Measurements from ENCODE around the gene SMYD3. TPM values are rescaled to one million over a fixed set of nuclear protein-coding genes. Genes with fewer than 3 reads are reported as not detected.
A peak's percentile ranks its signal among the peaks of the same experiment; 100 is the strongest.

SMYD3 gene
- total RNA-seq, 2 donors from 2014 or later, result 16.2 to 16.4 TPM

DNA sequence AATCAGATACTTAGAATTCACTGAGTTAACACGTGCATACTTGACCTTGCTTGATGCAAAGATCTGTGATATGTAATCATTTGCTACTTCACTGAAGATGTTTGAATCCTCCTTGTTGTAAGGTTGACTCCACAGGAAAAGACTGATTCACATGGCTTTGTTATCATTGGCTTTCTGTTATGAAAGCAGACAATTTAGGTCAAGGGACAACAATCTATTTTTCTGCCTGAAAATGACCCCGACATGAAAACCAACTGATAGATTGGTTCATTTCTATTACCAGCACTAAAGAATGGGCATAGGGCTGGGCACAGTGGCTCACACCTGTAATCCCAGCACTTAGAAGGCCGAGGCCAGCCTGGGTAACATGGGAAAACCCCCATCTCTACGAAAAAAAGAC is 546.9 kb downstream of the SMYD3 start:
- H3K9ac ChIP-seq (ENCODE audit: low read depth in 2 of 2, low read length in 2 of 2), result no peak overlapping the region
- H3K4me3 ChIP-seq, result no peak overlapping the region
- H3K4me1 ChIP-seq, result no peaks in the 10 kb centered on the region
- TF ChIP-seq, protein P1, sequence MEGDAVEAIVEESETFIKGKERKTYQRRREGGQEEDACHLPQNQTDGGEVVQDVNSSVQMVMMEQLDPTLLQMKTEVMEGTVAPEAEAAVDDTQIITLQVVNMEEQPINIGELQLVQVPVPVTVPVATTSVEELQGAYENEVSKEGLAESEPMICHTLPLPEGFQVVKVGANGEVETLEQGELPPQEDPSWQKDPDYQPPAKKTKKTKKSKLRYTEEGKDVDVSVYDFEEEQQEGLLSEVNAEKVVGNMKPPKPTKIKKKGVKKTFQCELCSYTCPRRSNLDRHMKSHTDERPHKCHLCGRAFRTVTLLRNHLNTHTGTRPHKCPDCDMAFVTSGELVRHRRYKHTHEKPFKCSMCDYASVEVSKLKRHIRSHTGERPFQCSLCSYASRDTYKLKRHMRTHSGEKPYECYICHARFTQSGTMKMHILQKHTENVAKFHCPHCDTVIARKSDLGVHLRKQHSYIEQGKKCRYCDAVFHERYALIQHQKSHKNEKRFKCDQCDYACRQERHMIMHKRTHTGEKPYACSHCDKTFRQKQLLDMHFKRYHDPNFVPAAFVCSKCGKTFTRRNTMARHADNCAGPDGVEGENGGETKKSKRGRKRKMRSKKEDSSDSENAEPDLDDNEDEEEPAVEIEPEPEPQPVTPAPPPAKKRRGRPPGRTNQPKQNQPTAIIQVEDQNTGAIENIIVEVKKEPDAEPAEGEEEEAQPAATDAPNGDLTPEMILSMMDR (IDR thresholded peaks at IDR 0.05), result no peak
- DNase-seq, result no peak
- intact Hi-C loops (cut with DNase I), result no loop called here
- H3K27ac ChIP-seq, result no peak overlapping the region
- no peaks in the 10 kb centered on the region for H3K36me3 ChIP-seq
- H3K27me3 ChIP-seq, result no peaks in the 10 kb centered on the region
- H3K9me3 ChIP-seq, result no peaks in the 10 kb centered on the region

DNA sequence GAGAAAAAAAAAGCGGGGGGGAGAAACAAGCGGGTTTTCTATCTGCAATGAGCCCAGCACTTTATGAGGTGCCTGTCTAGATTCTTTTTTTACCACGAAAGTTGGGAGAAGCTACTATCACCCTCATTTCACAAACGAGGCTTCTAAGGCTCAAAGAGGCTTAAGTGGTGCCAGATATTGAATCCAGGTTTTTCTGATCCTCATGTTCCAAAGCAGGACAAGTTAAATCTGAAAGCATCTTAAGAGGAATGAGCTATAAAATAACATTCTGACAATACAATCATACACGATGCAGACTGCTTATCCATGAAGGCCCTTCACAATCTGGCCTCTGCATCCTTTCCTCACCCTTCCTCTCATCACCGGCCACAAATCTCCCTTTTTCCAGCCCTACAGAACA is 549.1 kb downstream of the SMYD3 start:
- H3K4me1 ChIP-seq, result no peaks in the 10 kb centered on the region
- no peak overlapping the region for H3K4me3 ChIP-seq
- TF ChIP-seq, protein P1 (IDR thresholded peaks at IDR 0.05), result no peak
- no peak overlapping the region for H3K9ac ChIP-seq (ENCODE audit: low read depth in 2 of 2, low read length in 2 of 2)
- H3K27me3 ChIP-seq, result no peaks in the 10 kb centered on the region
- intact Hi-C loops (cut with DNase I), result no loop called here
- H3K27ac ChIP-seq, result no peak overlapping the region
- H3K36me3 ChIP-seq, result no peaks in the 10 kb centered on the region
- no peaks in the 10 kb centered on the region for H3K9me3 ChIP-seq
- DNase-seq, result no peak

DNA sequence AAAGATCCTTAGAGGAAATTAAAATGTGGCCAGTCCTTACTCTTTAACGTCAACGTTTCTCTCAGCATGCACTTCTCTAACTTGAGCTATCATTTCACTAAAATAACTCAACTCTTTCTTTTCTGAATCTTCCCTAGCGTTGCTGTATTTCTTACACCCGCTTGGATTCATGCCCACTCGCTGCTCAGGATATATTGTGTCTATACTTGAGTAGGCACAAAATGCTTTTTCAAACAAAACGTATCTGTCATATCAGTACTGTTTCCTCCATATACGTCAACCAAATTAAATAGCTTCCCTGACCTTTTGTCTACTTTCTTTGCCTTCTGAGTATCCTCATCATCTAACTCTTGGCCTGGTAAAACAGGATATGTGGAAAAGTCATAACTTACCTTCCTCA is 549.7 kb downstream of the SMYD3 start:
- Histone ChIP-seq H3K4me3 (no peak overlapping the region), H3K27ac (no peak overlapping the region), H3K9ac (ENCODE audit: low read depth in 2 of 2, low read length in 2 of 2) (no peak overlapping the region), H3K9me3 (no peaks in the 10 kb centered on the region), H3K36me3 (no peaks in the 10 kb centered on the region), H3K27me3 (no peaks in the 10 kb centered on the region), H3K4me1 (no peaks in the 10 kb centered on the region)
- TF ChIP-seq, protein P1 (IDR thresholded peaks at IDR 0.05), result no peak
- intact Hi-C loops (cut with DNase I), result no loop called here
- DNase-seq, result no peak

DNA sequence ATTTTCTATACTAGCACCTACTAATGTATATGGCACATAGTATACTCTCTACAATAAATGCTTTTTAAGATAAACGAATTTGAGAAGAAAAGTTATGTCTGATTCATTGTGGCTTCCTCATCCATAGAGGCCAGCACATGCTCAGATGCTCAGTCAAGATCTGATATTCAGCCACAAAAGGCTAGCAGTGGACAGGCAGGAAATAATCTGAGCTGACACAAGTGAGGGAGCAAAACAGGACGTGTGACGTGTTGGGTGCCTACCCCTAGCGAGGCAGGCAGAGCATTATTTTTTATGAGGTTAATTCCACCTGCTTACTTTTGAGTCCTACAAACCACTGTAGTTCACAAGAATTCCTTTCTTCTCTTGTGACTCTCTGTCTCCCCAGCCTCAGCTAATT is 550.9 kb downstream of the SMYD3 start:
- no peaks in the 10 kb centered on the region for H3K9me3 ChIP-seq
- no peaks in the 10 kb centered on the region for H3K36me3 ChIP-seq
- no peaks in the 10 kb centered on the region for H3K4me1 ChIP-seq
- H3K27ac ChIP-seq, result no peak overlapping the region
- no peak overlapping the region for H3K4me3 ChIP-seq
- H3K9ac ChIP-seq (ENCODE audit: low read depth in 2 of 2, low read length in 2 of 2), result no peak overlapping the region
- no peaks in the 10 kb centered on the region for H3K27me3 ChIP-seq
- TF ChIP-seq, protein P1 (IDR thresholded peaks at IDR 0.05), result no peak
- DNase-seq, result no peak
- intact Hi-C loops (cut with DNase I), result no loop called here

DNA sequence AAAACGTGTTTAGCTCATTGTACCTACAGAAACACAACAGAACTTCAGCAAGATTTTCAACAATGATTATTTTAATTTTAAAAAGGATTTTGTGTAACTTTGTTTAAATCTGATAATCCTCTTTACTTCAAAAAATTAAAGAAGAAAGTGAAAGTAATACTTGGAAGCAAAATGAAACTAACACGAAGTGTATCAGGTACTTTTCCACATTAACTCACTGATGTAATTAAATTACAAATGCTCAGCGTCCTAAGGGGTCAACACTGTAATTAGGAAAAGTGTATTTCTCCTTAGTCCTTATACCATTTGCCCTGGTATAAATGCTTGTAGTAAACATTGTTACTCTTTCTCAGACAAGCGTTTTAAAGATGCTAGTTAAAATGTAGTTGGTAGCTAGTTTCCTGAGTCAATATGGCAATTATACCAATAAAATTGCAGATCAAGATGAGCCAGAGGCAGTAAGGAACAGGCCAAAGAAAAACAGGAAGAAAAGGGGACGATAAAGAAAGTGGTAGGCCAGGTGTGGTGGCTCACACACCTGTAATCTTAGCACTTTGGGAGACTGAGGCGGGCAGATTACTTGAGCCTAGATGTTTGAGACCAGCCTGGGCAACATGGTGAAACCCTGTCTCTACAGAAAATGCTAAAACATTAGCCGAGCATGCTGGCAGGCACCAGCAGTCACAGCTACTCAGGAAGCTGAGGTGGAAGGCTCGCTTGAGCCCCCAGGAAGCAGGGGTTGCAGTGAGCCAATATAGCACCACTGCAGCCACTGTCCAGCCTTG is 553.0 kb downstream of the SMYD3 start:
- Histone ChIP-seq H3K9ac (ENCODE audit: low read depth in 2 of 2, low read length in 2 of 2) (peak overlapping the region in 1 of 2 donors; percentile 44), H3K36me3 (no peaks in the 10 kb centered on the region), H3K9me3 (no peaks in the 10 kb centered on the region), H3K27ac (peak overlapping the region; percentile 34), H3K4me1 (no peaks in the 10 kb centered on the region), H3K4me3 (no peak overlapping the region), H3K27me3 (no peaks in the 10 kb centered on the region)
- intact Hi-C loops (cut with DNase I), result no loop called here
- TF ChIP-seq, protein P1 (IDR thresholded peaks at IDR 0.05), result no peak
- DNase-seq, result no peak
